ENCODE measurements around the gene GABPB1. TPM values are rescaled to one million over a fixed set of nuclear protein-coding genes. Genes with fewer than 3 reads are reported as not detected.
"Not testable (repeated sequence)": the region's sequence is repeated elsewhere in the genome, so short reads cannot be mapped to it uniquely, and the experiment has no call there.

GABPB1 gene
- total RNA-seq, 4 donors from 2014 or later = 7.4 to 11.5 (median 8.7) TPM

GRCh38 chr15:50380089-50380488 lies 25.1 kb upstream of the GABPB1 start:
- no peak overlapping the region for H3K27ac ChIP-seq
- DNase-seq = no peak
- H3K4me1 ChIP-seq = no peaks in the 10 kb centered on the region
- intact Hi-C loops (cut with DNase I; ENCODE audit: low total_unique reads) = no loop called here
- no peaks in the 10 kb centered on the region for H3K9me3 ChIP-seq
- no peaks in the 10 kb centered on the region for H3K27me3 ChIP-seq
- H3K4me3 ChIP-seq = no peak overlapping the region
- no peaks in the 10 kb centered on the region for H3K36me3 ChIP-seq
- no peak for ATAC-seq
- TF ChIP-seq, protein P1, sequence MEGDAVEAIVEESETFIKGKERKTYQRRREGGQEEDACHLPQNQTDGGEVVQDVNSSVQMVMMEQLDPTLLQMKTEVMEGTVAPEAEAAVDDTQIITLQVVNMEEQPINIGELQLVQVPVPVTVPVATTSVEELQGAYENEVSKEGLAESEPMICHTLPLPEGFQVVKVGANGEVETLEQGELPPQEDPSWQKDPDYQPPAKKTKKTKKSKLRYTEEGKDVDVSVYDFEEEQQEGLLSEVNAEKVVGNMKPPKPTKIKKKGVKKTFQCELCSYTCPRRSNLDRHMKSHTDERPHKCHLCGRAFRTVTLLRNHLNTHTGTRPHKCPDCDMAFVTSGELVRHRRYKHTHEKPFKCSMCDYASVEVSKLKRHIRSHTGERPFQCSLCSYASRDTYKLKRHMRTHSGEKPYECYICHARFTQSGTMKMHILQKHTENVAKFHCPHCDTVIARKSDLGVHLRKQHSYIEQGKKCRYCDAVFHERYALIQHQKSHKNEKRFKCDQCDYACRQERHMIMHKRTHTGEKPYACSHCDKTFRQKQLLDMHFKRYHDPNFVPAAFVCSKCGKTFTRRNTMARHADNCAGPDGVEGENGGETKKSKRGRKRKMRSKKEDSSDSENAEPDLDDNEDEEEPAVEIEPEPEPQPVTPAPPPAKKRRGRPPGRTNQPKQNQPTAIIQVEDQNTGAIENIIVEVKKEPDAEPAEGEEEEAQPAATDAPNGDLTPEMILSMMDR (IDR thresholded peaks at IDR 0.05 in 4 of 5, conservative IDR thresholded peaks at IDR 0.05 in 1 of 5) = no peak
- TF ChIP-seq POLR2A (IDR thresholded peaks at IDR 0.05) = no peak
- in situ Hi-C loops (cut with MboI; ENCODE audit: low sequenced_read_pairs in 4 of 4) = no loop called here

- H3K4me3 ChIP-seq; intact Hi-C loops (cut with DNase I; ENCODE audit: low total_unique reads); in situ Hi-C loops (cut with MboI; ENCODE audit: low sequenced_read_pairs in 4 of 4): not testable (repeated sequence)
Observed at GRCh38 chr15:50379413-50379812, 24.4 kb upstream of the GABPB1 start.

GRCh38 chr15:50378776-50379175 lies 23.8 kb upstream of the GABPB1 start:
- Histone ChIP-seq H3K36me3 (no peaks in the 10 kb centered on the region), H3K4me1 (no peaks in the 10 kb centered on the region), H3K4me3 (no peak overlapping the region), H3K9me3 (no peaks in the 10 kb centered on the region), H3K27me3 (no peaks in the 10 kb centered on the region), H3K27ac (no peak overlapping the region)
- intact Hi-C loops (cut with DNase I; ENCODE audit: low total_unique reads) = no loop called here
- DNase-seq (no peak), ATAC-seq (no peak)
- in situ Hi-C loops (cut with MboI; ENCODE audit: low sequenced_read_pairs in 4 of 4) = no loop called here
- TF ChIP-seq, protein P1 (IDR thresholded peaks at IDR 0.05 in 4 of 5, conservative IDR thresholded peaks at IDR 0.05 in 1 of 5) = no peak
- no peak for TF ChIP-seq POLR2A (IDR thresholded peaks at IDR 0.05)

More at GRCh38 chr15:50379413-50379812, 24.4 kb upstream of the GABPB1 start:
- H3K27ac ChIP-seq, ATAC-seq, H3K36me3 ChIP-seq, H3K9me3 ChIP-seq, H3K4me1 ChIP-seq, H3K27me3 ChIP-seq, DNase-seq: not testable (repeated sequence)

GRCh38 chr15:50377867-50378751 lies 23.1 kb upstream of the GABPB1 start:
- Histone ChIP-seq H3K9me3 (no peaks in the 10 kb centered on the region), H3K27me3 (no peaks in the 10 kb centered on the region), H3K4me3 (no peak overlapping the region), H3K27ac (no peak overlapping the region), H3K4me1 (no peaks in the 10 kb centered on the region), H3K36me3 (no peaks in the 10 kb centered on the region)
- intact Hi-C loops (cut with DNase I; ENCODE audit: low total_unique reads) = no loop called here
- in situ Hi-C loops (cut with MboI; ENCODE audit: low sequenced_read_pairs in 4 of 4) = no loop called here
- DNase-seq (no peak), ATAC-seq (no peak)
- TF ChIP-seq POLR2A (IDR thresholded peaks at IDR 0.05) = no peak
- TF ChIP-seq, protein P1 (IDR thresholded peaks at IDR 0.05 in 4 of 5, conservative IDR thresholded peaks at IDR 0.05 in 1 of 5) = no peak

- H3K27me3 ChIP-seq; H3K9me3 ChIP-seq; H3K4me1 ChIP-seq; in situ Hi-C loops (cut with MboI; ENCODE audit: low sequenced_read_pairs in 4 of 4); ATAC-seq; H3K27ac ChIP-seq; DNase-seq; H3K36me3 ChIP-seq; intact Hi-C loops (cut with DNase I; ENCODE audit: low total_unique reads); H3K4me3 ChIP-seq: not testable (repeated sequence)
Observed at GRCh38 chr15:50369564-50369963, 14.6 kb upstream of the GABPB1 start.
